ENCODE measurements around the gene CCDC83. TPM values are rescaled to one million over a fixed set of nuclear protein-coding genes. Genes with fewer than 3 reads are reported as not detected.
A peak's percentile ranks its signal among the peaks of the same experiment; 100 is the strongest.

The CCDC83 gene
- total RNA-seq, 1 experiment from 2014 or later: not detected

- Histone ChIP-seq H3K9me3 (ENCODE audit: control insufficient read depth, low read depth, low read length) (no peaks in the 10 kb centered on the region), H4K91ac (ENCODE audit: insufficient read length, low read depth, low read length) (no peak overlapping the region), H4K8ac (replicated peaks; ENCODE audit: insufficient read length, low read depth, low read length) (no peak overlapping the region), H2AK5ac (ENCODE audit: insufficient read length, low read length) (no peak overlapping the region), H3K79me2 (ENCODE audit: insufficient read depth, low read length) (no peaks in the 10 kb centered on the region), H3K79me1 (ENCODE audit: insufficient read depth, low read depth, low read length, poor library complexity, severe bottlenecking) (no peaks in the 10 kb centered on the region), H3K23ac (ENCODE audit: insufficient read length, low read depth, low read length) (no peak overlapping the region), H2BK12ac (ENCODE audit: insufficient read length, low read depth, low read length) (peak overlapping the region; percentile 3), H3K4me2 (ENCODE audit: insufficient read depth, insufficient read length, low read length) (peak overlapping the region; percentile 78), H3K4ac (ENCODE audit: low read depth, low read length) (no peak overlapping the region), H4K20me1 (ENCODE audit: control insufficient read depth, insufficient read depth, insufficient read length) (no peaks in the 10 kb centered on the region), H2BK15ac (ENCODE audit: low read depth, low read length) (no peak overlapping the region), H3K27me3 (ENCODE audit: insufficient read depth, low read length) (no peaks in the 10 kb centered on the region), H3K14ac (ENCODE audit: insufficient read depth, low read length) (peak overlapping the region; percentile 96), H3K4me1 (ENCODE audit: insufficient read depth, low read length) (no peaks in the 10 kb centered on the region; the same call in 1 of the 2 replicates), H2BK120ac (ENCODE audit: low read depth, low read length, poor library complexity, severe bottlenecking) (no peak overlapping the region), H2AFZ (ENCODE audit: low read length) (peak overlapping the region; percentile 66), H3K56ac (ENCODE audit: insufficient read length, low read depth, low read length) (no peak overlapping the region), H3T11ph (ENCODE audit: low read length) (no peak overlapping the region), H2BK20ac (ENCODE audit: low read depth, low read length, poor library complexity, severe bottlenecking) (no peak overlapping the region), H3K23me2 (ENCODE audit: insufficient read length, low read depth, low read length, poor library complexity, severe bottlenecking) (no peaks in the 10 kb centered on the region), H3K27ac (ENCODE audit: insufficient read length, low read depth, low read length) (no peak overlapping the region), H2BK5ac (ENCODE audit: insufficient read length, low read length) (no peak overlapping the region), H3K9ac (ENCODE audit: extremely low read depth, insufficient read length, low read length) (peak overlapping the region; percentile 78), H4K5ac (ENCODE audit: insufficient read length, low read depth, low read length) (no peak overlapping the region), H3K18ac (ENCODE audit: insufficient read length, low read depth, low read length) (peak overlapping the region; percentile 88)
- Mint-ChIP-seq H3K4me3 (peak overlapping the region; percentile 75 to 82), H3K27me3 (ENCODE audit: low read depth) (peaks cover 3% of the 10 kb centered on the region), H3K4me1 (peaks cover 7 to 11% of the 10 kb centered on the region in 2 experiments), H3K9me3 (peaks cover 22 to 26% of the 10 kb centered on the region in 2 experiments), H3K27ac (peak overlapping the region; percentile 84 to 96 (median 93); a peak in 5 of 7 replicates), H3K36me3 (ENCODE audit: insufficient read depth in 1 of 3, low read depth in 3 of 3) (peaks cover 14 to 30% (median 18%) of the 10 kb centered on the region in 3 experiments)
- no CpG with 5 or more reads among the region's 62 CpGs for WGBS (ENCODE audit: extremely low coverage, insufficient read length, low lambda C conversion rate)
- peak; percentile 94 for TF ChIP-seq CTCF (conservative IDR thresholded peaks at IDR 0.05)
- peak; percentile 97 for DNase-seq
Measured at GRCh38 chr11:85854557-85855340, 434 bp upstream of the CCDC83 start.

Measured in H9 (cell line).